NCI-H1092 (cell line): Measurements from ENCODE around the gene PRDX1.
"Not testable (repeated sequence)": the region's sequence is repeated elsewhere in the genome, so short reads cannot be mapped to it uniquely, and the experiment has no call there.

Experiments
- DNase-seq: peaks from one replicate; lab custom pipeline; 2025; lab: John Stamatoyannopoulos, UW

PRDX1 gene

DNA sequence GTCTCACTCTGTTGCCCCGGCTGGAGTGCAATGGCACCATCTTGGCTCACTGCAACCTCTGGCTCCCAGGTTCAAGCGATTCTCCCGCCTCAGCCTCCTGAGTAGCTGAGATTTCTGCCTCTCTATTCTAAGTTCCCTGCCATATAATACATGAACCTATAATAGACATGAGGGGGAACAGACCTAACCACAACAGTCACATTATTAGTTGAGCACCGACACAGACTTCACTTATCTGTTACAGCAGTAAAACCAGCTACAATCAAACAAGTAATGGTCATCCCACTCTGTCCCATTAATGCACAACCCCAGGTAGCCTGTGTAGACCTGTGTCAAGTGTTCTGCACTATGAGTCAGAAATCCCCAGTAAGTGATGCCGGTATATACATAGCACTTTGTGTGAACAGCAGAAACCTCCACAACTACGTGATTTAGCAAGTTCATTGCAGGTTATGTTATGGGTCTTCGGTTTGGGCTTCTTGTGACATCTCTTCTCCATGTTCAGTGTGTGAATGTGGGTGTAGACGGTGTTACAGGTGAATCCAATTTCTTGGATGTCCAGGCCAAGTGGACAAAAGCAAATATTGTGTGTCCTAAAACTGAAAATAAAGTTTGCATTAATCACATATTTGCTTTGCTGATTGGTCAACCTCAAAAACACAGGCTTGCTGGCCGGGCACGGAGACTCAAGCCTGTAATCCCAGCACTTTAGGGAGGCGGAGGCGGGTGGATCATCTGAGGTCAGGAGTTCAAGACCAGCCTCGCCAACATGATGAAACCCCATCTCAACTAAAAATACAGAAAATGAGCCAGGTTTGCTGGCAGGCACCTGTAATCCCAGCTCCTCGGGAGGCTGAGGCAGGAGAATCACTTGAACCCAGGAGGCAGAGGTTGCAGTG, 18.0 kb downstream of the PRDX1 start:
- DNase-seq: no peak

- DNase-seq: no peak
Measured at GRCh38 chr1:45501505-45501859, 20.2 kb downstream of the PRDX1 start.

DNA sequence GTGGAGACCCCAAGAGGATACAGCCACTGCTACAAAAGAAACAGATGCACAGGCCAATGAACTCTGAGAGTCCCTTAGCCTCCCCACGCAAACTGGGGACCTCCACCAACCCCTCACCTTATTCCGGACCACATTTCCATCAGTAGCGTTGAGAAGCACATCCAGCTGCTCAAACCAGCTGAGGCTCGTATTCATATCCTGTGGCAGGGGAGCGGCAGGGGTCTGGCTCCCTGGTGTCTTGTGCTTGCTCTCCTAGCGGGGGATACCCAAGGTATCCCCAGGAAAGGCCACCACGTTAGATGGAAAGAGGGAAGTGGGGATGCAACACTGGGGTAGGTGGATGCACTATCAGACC, 22.3 kb downstream of the PRDX1 start:
- DNase-seq: no peak

DNA sequence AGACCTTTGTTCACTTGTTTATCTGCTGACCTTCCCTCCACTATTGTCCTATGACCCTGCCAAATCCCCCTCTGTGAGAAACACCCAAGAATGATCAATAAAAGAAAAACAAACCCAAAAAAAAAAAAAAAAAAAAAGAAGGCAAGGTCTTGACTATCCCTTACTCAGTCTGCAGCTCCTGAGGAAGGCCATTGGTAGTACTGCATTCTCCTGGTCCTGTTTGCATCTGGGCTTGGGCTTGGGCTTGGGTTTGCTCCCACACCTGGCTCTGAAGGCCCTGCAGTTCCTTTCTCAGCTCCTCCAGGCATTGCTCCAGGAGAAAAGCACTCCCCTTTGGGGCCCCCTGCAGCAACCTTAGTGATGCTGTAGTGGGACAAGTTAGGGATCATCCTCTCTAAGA, 23.4 kb downstream of the PRDX1 start:
- DNase-seq: no peak

- peak; percentile 33 for DNase-seq
Measured at GRCh38 chr1:45493116-45493697, 28.5 kb downstream of the PRDX1 start.

DNA sequence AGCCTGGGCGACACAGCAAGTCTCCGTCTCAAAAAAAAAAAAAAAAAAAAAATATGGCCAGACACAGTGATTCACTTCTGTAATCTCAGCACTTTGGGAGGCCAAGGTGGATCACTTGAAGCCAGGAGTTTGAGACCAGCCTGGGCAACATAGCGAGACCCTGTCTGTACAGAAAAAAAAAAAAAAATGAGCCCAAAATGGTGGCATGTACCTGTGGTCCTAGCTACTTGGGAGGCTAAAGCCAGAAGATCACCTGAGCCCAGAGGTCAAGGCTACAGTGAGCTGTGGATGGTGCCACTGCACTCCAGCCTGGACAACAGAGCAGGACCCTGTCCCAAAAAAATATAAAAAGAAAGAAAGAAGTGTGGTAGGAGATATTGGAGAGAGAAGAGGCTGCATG, 29.0 kb downstream of the PRDX1 start:
- DNase-seq: no peak

DNA sequence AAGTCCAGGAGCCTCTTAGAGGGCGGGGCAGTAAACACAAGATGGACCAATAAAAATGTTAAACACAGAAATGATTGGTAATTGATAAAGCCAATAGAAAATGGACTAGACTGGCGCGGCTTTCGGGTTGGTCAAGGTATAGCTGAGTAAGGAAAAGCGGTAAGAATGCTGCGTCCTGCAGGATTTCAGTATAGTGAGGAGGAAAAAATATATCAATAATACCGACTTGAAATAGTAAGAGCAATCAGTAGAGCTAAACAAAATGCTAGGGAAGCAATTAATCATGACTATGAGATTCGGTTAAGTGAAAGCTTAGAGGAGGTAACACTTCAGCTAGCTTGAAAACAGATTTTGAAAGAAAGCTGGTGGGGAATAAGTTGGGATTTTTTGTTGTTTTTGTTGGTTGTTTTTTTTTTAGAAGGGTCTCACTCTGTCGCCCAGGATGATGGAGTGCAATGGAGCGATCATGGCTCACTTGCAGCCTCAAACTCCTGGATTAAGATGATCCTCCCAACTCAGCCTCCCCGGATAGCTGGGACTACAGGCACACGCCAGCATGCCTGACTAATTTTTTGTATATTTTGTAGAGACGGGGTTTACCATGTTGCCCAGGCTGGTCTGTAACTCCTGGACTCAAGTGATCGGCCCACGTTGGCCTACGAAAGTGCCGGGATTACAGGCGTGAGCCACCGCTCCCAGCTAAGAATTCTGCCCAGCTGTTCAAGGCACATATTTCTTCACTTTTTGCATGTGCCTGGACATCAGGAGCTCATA, 30.0 kb downstream of the PRDX1 start:
- no peak for DNase-seq

DNA sequence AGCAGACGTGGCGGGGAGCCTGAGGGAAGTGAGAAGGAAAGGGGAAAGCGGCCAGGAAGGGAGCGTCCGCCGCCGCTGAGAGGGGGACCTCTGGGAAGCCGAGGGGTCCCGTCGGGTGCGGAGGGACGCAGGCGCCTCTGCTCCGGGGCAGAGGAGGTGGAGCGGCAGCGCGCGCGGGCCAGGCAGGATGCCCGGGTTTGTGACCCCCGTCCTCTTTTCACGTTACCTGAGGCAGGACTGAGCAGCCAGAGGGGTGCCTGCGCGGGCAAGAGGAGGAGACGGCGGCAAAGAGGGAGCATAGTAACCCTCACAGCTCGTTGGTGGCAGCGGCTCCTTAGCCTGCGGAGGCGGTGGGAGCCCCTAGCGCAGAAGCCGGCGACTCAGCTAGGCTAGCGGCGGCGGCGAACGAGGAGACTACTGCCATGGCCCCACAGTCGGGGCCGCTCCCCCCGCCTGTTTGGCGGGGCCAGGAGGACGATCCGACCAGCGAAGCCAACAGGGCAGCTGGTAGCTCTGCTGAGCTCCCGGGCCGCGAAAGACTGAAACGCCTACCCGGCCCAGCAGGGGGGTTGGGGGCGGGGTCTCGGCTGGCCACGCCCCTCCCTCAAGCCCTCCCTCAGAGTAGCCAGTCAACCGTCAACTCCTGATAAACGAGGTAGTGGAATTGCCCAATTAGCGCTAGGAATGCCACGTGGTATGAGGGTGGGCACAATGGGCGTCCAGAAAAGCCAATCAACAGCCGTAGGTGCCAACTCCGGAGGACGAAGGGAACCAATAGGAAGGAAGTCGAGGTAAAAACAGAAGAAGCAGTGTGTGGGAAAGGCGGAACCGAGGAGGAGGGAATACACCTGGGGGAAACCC, 30.8 kb downstream of the PRDX1 start, which contains the start of gene TESK2:
TSS of gene TESK2 (minus strand) at position 538 of the 861 bp plus-strand sequence. CDS start 33,378 bp downstream, outside the sequence.
- peak; percentile 99 for DNase-seq

- DNase-seq: no peak
Measured at GRCh38 chr1:45490121-45490625, 31.5 kb downstream of the PRDX1 start.

GRCh38 chr1:45489379-45489778, 32.3 kb downstream of the PRDX1 start:
- not testable (repeated sequence) for DNase-seq

- DNase-seq: no peak
Measured at GRCh38 chr1:45488666-45489377, 32.9 kb downstream of the PRDX1 start.

DNA sequence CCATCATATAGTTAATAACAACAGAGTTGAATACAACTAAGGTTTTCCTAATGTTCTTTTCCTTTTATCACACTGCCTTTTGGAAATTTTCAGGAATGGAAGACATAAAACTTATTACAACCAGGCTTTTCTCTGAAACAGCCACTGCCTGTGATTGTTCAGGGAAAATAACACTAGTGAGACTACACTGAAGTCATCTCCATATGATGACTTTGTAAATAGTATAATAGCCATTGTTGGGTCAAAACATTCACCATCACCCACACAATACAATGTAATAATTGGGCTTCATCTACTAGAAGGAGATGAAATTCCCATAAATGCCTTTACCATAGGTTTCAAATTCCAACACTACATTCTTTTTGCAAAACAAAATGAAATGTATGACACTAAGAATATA, 35.7 kb downstream of the PRDX1 start:
- DNase-seq: no peak

- no peak for DNase-seq
Measured at GRCh38 chr1:45479039-45479748, 42.5 kb downstream of the PRDX1 start.

- no peak for DNase-seq
Measured at GRCh38 chr1:45478121-45478814, 43.4 kb downstream of the PRDX1 start.

DNA sequence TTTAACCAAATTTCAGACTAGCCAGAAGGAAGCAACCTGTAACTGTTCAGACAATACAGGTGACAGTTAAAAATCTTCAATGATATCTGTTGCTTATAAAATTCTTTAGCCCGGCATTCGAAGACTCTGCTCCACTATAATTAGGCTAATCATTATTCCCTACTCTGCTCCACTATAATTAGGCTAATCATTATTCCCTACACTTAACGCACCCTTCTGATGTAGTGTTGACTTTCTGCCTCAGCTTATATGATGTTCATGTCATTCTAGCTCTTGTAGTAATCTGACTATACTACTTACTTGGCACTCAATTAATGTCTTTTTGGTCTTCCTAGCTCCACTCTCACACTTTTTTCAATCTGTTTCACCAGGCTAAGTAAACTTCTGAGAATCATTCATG, 44.0 kb downstream of the PRDX1 start:
- DNase-seq: no peak

- not testable (repeated sequence) for DNase-seq
Measured at GRCh38 chr1:45474194-45474593, 47.5 kb downstream of the PRDX1 start.

DNA sequence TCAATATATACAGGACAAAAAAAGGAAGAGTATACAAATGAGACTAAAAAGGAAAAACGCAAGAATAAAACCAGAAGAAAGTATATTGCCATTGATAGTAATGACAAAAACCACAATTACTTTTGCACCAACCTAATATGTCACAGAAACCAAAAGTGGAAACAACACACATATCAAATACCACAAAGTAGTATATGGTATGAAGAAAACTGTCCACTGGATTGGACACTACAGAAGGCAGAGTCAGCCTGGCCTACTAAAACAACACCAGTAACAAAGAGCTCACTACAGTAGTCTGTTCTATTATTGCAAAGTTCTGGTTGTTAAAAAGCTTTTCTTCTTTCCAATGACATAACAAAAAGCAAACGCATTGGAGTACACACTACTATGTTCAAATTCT, 48.4 kb downstream of the PRDX1 start:
- no peak for DNase-seq

DNA sequence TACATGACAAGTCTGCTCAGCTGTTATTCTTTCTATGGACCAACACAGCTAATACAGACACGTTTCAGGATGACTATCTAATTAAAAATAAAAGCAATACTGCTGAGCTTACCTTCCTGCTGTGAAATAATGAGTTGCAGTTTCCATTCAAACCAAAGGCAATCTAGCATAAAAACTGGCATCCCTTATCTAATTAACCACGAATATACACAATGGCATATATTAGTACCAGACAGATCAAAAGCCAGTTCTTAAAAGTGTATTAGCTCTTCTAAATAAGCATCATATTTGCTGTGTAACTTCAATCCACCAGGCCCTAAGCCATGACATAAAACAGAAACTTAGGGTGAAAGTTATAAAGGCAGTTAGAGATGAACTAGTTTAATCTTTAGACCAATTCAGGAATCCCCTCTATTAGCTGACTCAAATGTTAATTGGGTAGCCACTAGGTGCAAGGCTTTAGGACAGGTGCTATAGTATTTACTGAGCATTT, 51.3 kb downstream of the PRDX1 start:
- DNase-seq: no peak

DNA sequence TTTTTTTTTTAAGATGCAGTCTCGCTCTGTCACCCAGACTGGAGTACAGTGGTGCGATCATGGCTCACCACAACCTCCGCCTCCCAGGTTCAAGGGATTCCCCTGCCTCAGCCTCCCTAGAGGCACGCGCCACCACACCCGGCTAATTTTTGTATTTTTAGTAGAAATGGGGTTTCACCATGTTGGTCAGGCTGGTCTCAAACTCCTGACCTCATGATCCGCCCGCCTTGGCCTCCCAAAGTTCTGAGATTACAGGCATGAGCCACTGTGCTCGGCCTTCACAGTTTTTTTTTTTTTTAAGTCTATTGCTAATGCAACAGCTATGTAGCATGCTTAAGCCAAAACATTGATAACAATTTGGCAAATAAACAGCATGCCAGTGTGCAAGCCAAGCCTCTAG, 54.3 kb downstream of the PRDX1 start:
- not testable (repeated sequence) for DNase-seq

DNA sequence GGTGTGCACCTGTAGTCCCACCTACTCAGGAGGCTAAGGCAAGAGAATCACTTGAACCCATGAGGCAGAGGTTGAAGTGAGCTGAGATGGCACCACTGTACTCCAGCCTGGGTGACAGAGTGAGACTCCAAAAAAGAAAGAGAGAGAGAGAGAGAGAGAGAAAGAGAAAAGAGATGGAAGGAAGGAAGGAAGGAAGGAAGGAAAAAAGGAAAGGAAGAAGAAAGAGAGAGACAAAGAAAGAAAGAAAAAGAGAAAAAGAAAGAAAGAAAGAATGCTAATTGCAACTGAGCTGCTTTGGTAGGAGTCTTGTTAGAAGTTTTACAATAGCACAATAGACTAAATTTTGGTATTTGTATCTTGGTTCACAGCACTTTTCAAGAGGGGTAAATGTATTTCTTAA, 56.4 kb downstream of the PRDX1 start:
- no peak for DNase-seq
